ENCODE results near the gene MED27. TPM values are rescaled to one million over a fixed set of nuclear protein-coding genes. Genes with fewer than 3 reads are reported as not detected.

The MED27 gene
- total RNA-seq, 2 donors from 2014 or later: 29.8 to 37.0 TPM

- Mint-ChIP-seq H3K27ac (no peak overlapping the region), H3K4me1 (peaks cover 12% of the 10 kb centered on the region)
Measured at GRCh38 chr9:131875828-131876485, 203.7 kb downstream of the MED27 start.

GRCh38 chr9:131874916-131875670, 204.6 kb downstream of the MED27 start:
- Histone ChIP-seq H3K4me3 (ENCODE audit: low read length) (no peak overlapping the region), H3K9ac (ENCODE audit: extremely low read depth, low read length, poor library complexity, severe bottlenecking) (no peak overlapping the region), H3K36me3 (ENCODE audit: control insufficient read depth, insufficient read depth, low read length) (no peaks in the 10 kb centered on the region), H3K27me3 (ENCODE audit: control insufficient read depth, insufficient read depth, low read length, poor library complexity, severe bottlenecking) (no peaks in the 10 kb centered on the region), H3K4me1 (ENCODE audit: control insufficient read depth, insufficient read depth, low read length) (peaks cover 2% of the 10 kb centered on the region), H3K9me3 (ENCODE audit: control insufficient read depth, low read length) (no peaks in the 10 kb centered on the region), H3K27ac (ENCODE audit: low read depth, low read length) (no peak overlapping the region)
- no peaks in the 10 kb centered on the region for H3K9me3 Mint-ChIP-seq
- no peaks in the 10 kb centered on the region for H3K36me3 Mint-ChIP-seq (ENCODE audit: low read depth)
- 95% methylated on average over 7 to 12 of the region's 12 CpGs for WGBS, 2 experiments (ENCODE audit: insufficient coverage in 1 of 2, insufficient read length in 1 of 2)
- H3K4me1 Mint-ChIP-seq: peaks cover 3% of the 10 kb centered on the region
- DNase-seq: no peak
- H3K27ac Mint-ChIP-seq: no peak overlapping the region
- H3K4me3 Mint-ChIP-seq: no peak overlapping the region
- TF ChIP-seq CTCF (conservative IDR thresholded peaks at IDR 0.05): no peak
- no peaks in the 10 kb centered on the region for H3K27me3 Mint-ChIP-seq (ENCODE audit: insufficient read depth)

More at GRCh38 chr9:131875828-131876485, 203.7 kb downstream of the MED27 start:
- no peaks in the 10 kb centered on the region for H3K9me3 Mint-ChIP-seq
- Histone ChIP-seq H3K9me3 (ENCODE audit: control insufficient read depth, low read length) (no peaks in the 10 kb centered on the region), H3K27ac (ENCODE audit: low read depth, low read length) (no peak overlapping the region), H3K4me1 (ENCODE audit: control insufficient read depth, insufficient read depth, low read length) (peaks cover 2% of the 10 kb centered on the region), H3K27me3 (ENCODE audit: control insufficient read depth, insufficient read depth, low read length, poor library complexity, severe bottlenecking) (no peaks in the 10 kb centered on the region), H3K9ac (ENCODE audit: extremely low read depth, low read length, poor library complexity, severe bottlenecking) (no peak overlapping the region), H3K36me3 (ENCODE audit: control insufficient read depth, insufficient read depth, low read length) (no peaks in the 10 kb centered on the region), H3K4me3 (ENCODE audit: low read length) (no peak overlapping the region)
- H3K27me3 Mint-ChIP-seq (ENCODE audit: insufficient read depth): no peaks in the 10 kb centered on the region
- WGBS, 2 experiments (ENCODE audit: insufficient coverage in 1 of 2, insufficient read length in 1 of 2): 94 to 98% methylated on average over 5 to 17 of the region's 17 CpGs
- TF ChIP-seq CTCF (conservative IDR thresholded peaks at IDR 0.05): no peak
- H3K36me3 Mint-ChIP-seq (ENCODE audit: low read depth): no peaks in the 10 kb centered on the region
- no peak overlapping the region for H3K4me3 Mint-ChIP-seq
- no peak for DNase-seq

- Histone ChIP-seq H3K4me1 (ENCODE audit: control insufficient read depth, insufficient read depth, low read length) (peaks cover 3% of the 10 kb centered on the region), H3K4me3 (ENCODE audit: low read length) (no peak overlapping the region), H3K9me3 (ENCODE audit: control insufficient read depth, low read length) (no peaks in the 10 kb centered on the region), H3K27ac (ENCODE audit: low read depth, low read length) (no peak overlapping the region), H3K9ac (ENCODE audit: extremely low read depth, low read length, poor library complexity, severe bottlenecking) (no peak overlapping the region), H3K27me3 (ENCODE audit: control insufficient read depth, insufficient read depth, low read length, poor library complexity, severe bottlenecking) (no peaks in the 10 kb centered on the region), H3K36me3 (ENCODE audit: control insufficient read depth, insufficient read depth, low read length) (no peaks in the 10 kb centered on the region)
- no peak overlapping the region for H3K27ac Mint-ChIP-seq
- no peak overlapping the region for H3K4me3 Mint-ChIP-seq
- no peaks in the 10 kb centered on the region for H3K36me3 Mint-ChIP-seq (ENCODE audit: low read depth)
- TF ChIP-seq CTCF (conservative IDR thresholded peaks at IDR 0.05): no peak
- WGBS, 2 experiments (ENCODE audit: insufficient coverage in 1 of 2, insufficient read length in 1 of 2): 86 to 92% methylated on average over 6 to 12 of the region's 12 CpGs
- DNase-seq: no peak
- H3K9me3 Mint-ChIP-seq: no peaks in the 10 kb centered on the region
- peaks cover 3% of the 10 kb centered on the region for H3K4me1 Mint-ChIP-seq
- H3K27me3 Mint-ChIP-seq (ENCODE audit: insufficient read depth): no peaks in the 10 kb centered on the region
Measured at GRCh38 chr9:131874447-131874846, 205.2 kb downstream of the MED27 start.

Data from endodermal cell (in vitro differentiated cells).